ENCODE results near the gene BST2.

GRCh38 chr19:17435218-17435617 is 29.8 kb upstream of the BST2 start:
- TF ChIP-seq CTCF (IDR thresholded peaks at IDR 0.05; ENCODE audit: insufficient read depth, low read depth, low read length) = no peak
- TF ChIP-seq EZH2 (IDR thresholded peaks at IDR 0.05; ENCODE audit: insufficient read depth, low read length) = no peak
